Activated CD4-positive, alpha-beta T cell treated with anti-CD3 and anti-CD28 coated beads for 24 hours (primary cell): Measurements from ENCODE around the gene MTA3.
"Not testable (repeated sequence)": the region's sequence is repeated elsewhere in the genome, so short reads cannot be mapped to it uniquely, and the experiment has no call there.

Experiments
- DNase-seq, 2 donors: peaks; one replicate each; pipeline ENCODE4 v3.0.0-alpha.2; 2020; ENCODE audit warnings: low read depth in 2 of 2

The MTA3 gene

GRCh38 chr2:42567364-42567763 lies 1.1 kb upstream of the MTA3 start:
- DNase-seq = no peak

- DNase-seq = no peak
These were observed 529 bp upstream of the MTA3 start for GRCh38 chr2:42567806-42568400.

GRCh38 chr2:42569116-42569711 lies 782 bp downstream of the MTA3 start:
- no peak for DNase-seq

- no peak for DNase-seq
These were observed 1.5 kb downstream of the MTA3 start for GRCh38 chr2:42569883-42570282.

- DNase-seq = no peak
These were observed 4.1 kb downstream of the MTA3 start for GRCh38 chr2:42572297-42573081.

GRCh38 chr2:42573256-42573655 lies 4.8 kb downstream of the MTA3 start:
- DNase-seq = no peak

GRCh38 chr2:42575458-42576064 lies 7.1 kb downstream of the MTA3 start:
- DNase-seq = no peak

GRCh38 chr2:42578621-42579020 lies 10.2 kb downstream of the MTA3 start:
- DNase-seq = no peak

- no peak for DNase-seq
These were observed 12.8 kb downstream of the MTA3 start for GRCh38 chr2:42581257-42581656.

- not testable (repeated sequence) for DNase-seq
These were observed 16.2 kb downstream of the MTA3 start for GRCh38 chr2:42584628-42585027.

- no peak for DNase-seq
These were observed 17.3 kb downstream of the MTA3 start for GRCh38 chr2:42585779-42586178.

- no peak for DNase-seq
These were observed 19.2 kb downstream of the MTA3 start for GRCh38 chr2:42587526-42588117.

- no peak for DNase-seq
These were observed 19.7 kb downstream of the MTA3 start for GRCh38 chr2:42588121-42588520.

GRCh38 chr2:42590176-42590575 lies 21.7 kb downstream of the MTA3 start:
- DNase-seq = no peak

- DNase-seq = no peak
These were observed 24.9 kb downstream of the MTA3 start for GRCh38 chr2:42593282-42593681.

GRCh38 chr2:42598656-42599055 lies 30.2 kb downstream of the MTA3 start:
- DNase-seq = no peak

- DNase-seq = no peak
These were observed 32.6 kb downstream of the MTA3 start for GRCh38 chr2:42601076-42601475.

- DNase-seq = no peak
These were observed 33.9 kb downstream of the MTA3 start for GRCh38 chr2:42602218-42602875.

GRCh38 chr2:42602876-42603219 lies 34.4 kb downstream of the MTA3 start:
- no peak for DNase-seq

GRCh38 chr2:42604341-42604867 lies 36.0 kb downstream of the MTA3 start:
- DNase-seq = not testable (repeated sequence)

- DNase-seq = not testable (repeated sequence)
These were observed 37.7 kb downstream of the MTA3 start for GRCh38 chr2:42606166-42606565.
